KOPT-K1 (cell line): ENCODE results near the gene GRIK4.
"Not testable (repeated sequence)": the region's sequence is repeated elsewhere in the genome, so short reads cannot be mapped to it uniquely, and the experiment has no call there.

ENCODE experiments used
- H3K27ac ChIP-seq: fragments of 200-600 bp; sonication (generic); 2 replicates; pipeline ENCODE4 v1.5.1; 2016; ENCODE audit warnings: antibody characterized with exemption, mild to moderate bottlenecking, low read depth, low read length; ENCODE audit not compliant: poor library complexity, severe bottlenecking
- H3K36me3 ChIP-seq: fragments of 200-600 bp; sonication (generic); 2 replicates; pipeline ENCODE4 v1.5.1; 2017; ENCODE audit warnings: antibody characterized with exemption, mild to moderate bottlenecking, low read length, moderate library complexity; ENCODE audit not compliant: insufficient read depth
- H3K9me3 ChIP-seq: fragments of 200-600 bp; sonication (generic); 2 replicates; pipeline ENCODE4 v1.5.1; 2017; ENCODE audit warnings: antibody characterized with exemption, low read length, mild to moderate bottlenecking; ENCODE audit not compliant: insufficient read depth, poor library complexity, severe bottlenecking

Gene GRIK4

DNA sequence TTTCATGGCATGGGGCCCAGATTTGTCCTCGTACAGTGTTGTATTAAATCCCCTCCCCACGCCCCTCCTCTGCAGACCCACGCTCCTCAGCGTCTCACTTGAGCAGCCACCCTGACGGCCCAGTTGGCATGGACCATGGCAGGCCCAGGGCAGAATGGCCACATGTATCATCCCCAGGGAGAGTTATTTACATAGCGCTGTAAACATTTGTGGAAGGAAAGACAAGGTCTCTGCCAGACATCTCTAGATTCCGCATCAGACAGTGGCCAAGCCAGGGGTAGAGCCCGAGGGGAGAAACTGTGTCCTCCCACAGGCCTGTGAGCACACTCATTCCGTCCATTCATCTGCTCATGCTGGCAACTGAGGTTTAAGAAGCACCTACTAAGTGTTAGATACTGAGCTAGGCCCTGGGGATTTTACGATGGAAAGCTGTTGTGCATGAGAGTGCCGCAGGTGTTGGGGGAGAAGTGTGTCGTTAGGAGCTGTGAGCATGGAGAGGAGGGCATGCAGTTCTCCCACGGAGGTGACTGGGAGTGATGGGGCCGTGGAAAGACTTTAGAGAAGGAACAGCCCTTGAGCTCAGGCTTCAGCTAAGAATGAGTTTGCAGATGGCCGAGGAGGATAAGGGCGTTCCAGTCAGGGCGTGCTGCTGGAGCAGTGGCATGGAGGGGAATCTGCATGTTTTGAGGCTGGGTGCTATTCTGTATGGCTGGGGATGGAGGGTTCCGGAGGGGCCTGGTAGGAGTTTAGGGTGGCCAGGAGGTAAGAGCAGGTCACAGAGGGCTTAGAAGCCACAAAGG lies 94.9 kb downstream of the GRIK4 start:
- Histone ChIP-seq H3K9me3 (no peaks in the 10 kb centered on the region), H3K27ac (no peak overlapping the region), H3K36me3 (no peaks in the 10 kb centered on the region)

DNA sequence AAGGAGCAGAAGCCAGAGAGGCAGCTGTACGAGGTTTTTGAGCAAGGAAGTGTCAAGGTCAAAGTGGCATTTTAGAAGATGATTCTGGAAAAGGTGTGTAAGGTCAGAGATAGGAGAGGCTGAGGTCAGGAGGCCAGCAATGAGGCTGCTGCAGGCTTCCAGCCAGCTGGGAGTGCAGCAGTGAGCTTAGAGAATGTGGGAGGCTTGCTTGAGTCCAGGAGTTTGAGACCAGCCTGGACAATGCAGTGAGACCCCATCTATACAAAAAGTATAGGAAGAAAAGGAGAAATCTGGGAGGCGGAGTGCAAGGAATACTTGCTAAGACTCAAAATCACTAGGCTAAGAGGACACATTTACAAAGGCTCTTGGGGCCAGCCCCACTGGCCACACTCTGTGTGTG lies 96.5 kb downstream of the GRIK4 start:
- Histone ChIP-seq H3K27ac (no peak overlapping the region), H3K36me3 (no peaks in the 10 kb centered on the region), H3K9me3 (no peaks in the 10 kb centered on the region)

DNA sequence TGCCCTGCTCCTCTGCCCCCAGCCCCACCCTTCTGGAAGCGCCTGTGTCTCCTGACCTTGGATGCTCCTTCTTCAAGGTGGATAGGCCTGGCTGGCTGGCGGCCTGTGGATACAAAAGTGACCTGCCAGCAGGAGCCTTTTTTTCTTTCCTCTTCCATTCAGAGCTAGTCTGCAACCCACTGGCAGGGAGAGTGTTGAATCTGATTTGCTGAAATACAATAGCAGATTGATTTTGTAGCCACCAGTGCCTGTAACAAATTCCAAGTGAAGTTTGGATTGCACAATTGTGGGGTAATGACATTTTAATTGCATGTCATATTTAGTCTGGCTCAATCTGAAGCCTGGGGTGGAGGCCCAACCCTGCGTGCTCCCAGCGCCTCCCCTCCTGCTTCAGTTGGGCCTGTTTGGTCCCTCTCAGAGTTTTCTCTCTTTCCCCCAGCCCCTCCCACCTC lies 97.2 kb downstream of the GRIK4 start:
- no peaks in the 10 kb centered on the region for H3K36me3 ChIP-seq
- H3K27ac ChIP-seq = no peak overlapping the region
- H3K9me3 ChIP-seq = no peaks in the 10 kb centered on the region

- H3K27ac ChIP-seq = no peak overlapping the region
- H3K36me3 ChIP-seq = no peaks in the 10 kb centered on the region
- H3K9me3 ChIP-seq = no peaks in the 10 kb centered on the region
These were observed 98.6 kb downstream of the GRIK4 start for GRCh38 chr11:120610111-120610510.

DNA sequence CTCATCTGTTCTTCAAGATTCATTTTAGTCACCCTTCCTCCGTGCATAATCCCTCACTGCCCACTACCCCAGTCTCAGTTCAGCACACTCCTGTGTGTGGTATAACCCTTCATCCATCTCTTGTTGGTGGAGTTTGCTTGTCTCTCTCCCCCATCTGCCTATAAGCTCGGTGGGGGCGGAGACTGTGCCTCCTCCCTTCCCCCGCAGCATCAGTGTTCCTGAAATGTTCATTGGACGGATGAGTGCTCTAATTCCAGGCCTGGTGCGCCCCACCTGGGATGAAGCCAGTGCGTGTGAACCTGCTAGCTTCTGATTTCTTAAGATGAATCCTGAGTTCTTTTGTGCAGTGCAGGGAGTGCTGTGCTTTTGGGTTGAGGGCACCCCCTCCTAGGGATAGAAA lies 100.0 kb downstream of the GRIK4 start:
- H3K27ac ChIP-seq = no peak overlapping the region

DNA sequence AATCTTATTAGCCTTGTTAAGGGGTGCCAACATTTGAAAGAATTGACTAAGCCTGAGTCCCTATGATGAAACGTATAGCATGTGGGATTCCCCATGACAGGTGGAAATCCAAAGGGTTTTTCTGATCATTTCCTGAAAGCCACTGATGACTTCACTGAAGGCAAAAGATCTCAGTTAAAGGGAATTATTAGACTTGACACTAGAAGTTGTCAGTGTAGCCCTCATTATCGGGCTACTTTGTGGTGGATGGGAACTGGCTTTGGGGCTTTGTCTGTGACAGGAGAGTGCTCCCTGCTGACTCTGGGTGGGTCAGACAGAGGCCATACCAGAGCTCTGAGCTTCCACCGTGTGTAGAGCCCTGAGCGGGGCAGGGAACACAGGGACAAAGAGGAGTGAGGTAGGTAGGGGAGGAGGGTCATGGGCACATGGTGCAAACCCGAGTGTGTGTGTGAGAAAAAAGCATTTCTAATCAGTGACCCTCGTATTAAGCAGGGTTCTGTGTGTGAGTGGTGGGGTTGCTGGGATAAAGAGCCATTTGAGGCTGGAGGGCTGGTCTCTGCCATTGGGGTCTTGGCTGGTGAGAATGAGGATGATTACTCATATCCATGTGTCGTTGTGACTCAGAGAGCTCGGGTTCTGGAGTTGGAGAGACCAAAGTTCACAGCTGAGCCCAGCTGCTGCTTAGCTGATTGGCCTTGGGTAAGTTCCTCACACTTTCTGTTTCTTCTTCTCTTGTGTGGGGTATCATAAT lies 101.1 kb downstream of the GRIK4 start:
- Histone ChIP-seq H3K36me3 (no peaks in the 10 kb centered on the region), H3K27ac (no peak overlapping the region), H3K9me3 (peaks cover 3% of the 10 kb centered on the region)

More for the DNA sequence above, 100.0 kb downstream of the GRIK4 start:
- Histone ChIP-seq H3K36me3 (no peaks in the 10 kb centered on the region), H3K9me3 (no peaks in the 10 kb centered on the region)

- H3K9me3 ChIP-seq = peaks cover 11% of the 10 kb centered on the region
- no peaks in the 10 kb centered on the region for H3K36me3 ChIP-seq
- H3K27ac ChIP-seq = no peak overlapping the region
These were observed 102.0 kb downstream of the GRIK4 start for GRCh38 chr11:120613264-120614226.

GRCh38 chr11:120615391-120615790 lies 103.8 kb downstream of the GRIK4 start:
- peaks cover 21% of the 10 kb centered on the region for H3K9me3 ChIP-seq
- no peaks in the 10 kb centered on the region for H3K36me3 ChIP-seq
- no peak overlapping the region for H3K27ac ChIP-seq

- Histone ChIP-seq H3K36me3 (no peaks in the 10 kb centered on the region), H3K9me3 (peaks cover 21% of the 10 kb centered on the region), H3K27ac (no peak overlapping the region)
These were observed 106.9 kb downstream of the GRIK4 start for GRCh38 chr11:120618399-120618798.

DNA sequence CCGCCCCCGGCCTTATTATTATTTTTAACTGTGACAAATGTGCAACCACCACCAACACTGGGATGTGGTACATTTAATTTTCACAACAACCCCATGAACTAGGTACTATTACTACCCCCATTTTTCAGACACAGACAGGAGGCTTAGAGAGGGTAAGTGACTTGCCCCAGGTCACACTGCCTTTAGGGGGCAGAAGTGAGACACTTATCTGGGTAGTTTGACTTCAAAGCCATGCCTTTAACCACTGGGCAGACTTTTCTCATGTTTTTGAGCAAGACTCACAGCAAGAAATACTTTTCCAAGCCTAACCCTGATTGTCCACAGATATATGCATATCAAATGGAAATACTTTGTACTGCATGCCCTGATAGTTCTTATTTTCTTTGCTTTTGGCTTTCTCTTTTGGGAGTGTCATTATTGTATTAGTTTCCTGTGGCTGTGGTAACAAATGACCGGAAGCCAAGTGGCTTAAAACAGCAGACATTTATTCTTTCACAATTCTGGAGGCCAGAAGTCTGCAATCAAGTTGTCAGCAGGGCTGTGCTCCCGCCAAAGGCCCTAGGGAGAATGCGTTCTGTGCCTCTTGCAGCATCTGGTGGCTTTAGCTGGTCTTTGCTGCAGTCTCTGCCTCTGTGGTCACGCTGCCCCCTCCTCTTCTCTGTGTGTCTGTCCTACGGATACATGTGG lies 110.8 kb downstream of the GRIK4 start:
- Histone ChIP-seq H3K9me3 (peaks cover 21% of the 10 kb centered on the region), H3K36me3 (no peaks in the 10 kb centered on the region), H3K27ac (no peak overlapping the region)

DNA sequence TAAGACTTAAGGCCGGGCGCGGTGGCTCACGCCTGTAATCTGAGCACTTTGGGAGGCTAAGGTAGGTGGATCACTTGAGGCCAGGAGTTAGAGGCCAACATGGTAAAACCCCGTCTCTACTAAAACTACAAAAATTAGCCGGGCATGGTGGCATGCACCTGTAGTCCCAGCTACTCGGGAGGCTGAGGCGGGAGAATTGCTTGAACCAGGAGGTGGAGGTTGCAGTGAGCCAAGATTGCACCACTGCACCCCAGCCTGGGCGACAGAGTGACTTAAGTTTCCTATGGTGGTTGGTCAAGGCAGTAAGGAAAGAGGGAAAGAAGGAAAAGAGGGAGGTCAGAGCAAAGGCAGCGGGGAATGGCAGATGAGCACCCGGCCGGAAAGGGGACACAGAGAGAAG lies 113.4 kb downstream of the GRIK4 start:
- not testable (repeated sequence) for H3K9me3 ChIP-seq, H3K36me3 ChIP-seq, H3K27ac ChIP-seq

- H3K36me3 ChIP-seq = no peaks in the 10 kb centered on the region
- no peak overlapping the region for H3K27ac ChIP-seq
- H3K9me3 ChIP-seq = no peaks in the 10 kb centered on the region
These were observed 114.0 kb downstream of the GRIK4 start for GRCh38 chr11:120625565-120625964.

DNA sequence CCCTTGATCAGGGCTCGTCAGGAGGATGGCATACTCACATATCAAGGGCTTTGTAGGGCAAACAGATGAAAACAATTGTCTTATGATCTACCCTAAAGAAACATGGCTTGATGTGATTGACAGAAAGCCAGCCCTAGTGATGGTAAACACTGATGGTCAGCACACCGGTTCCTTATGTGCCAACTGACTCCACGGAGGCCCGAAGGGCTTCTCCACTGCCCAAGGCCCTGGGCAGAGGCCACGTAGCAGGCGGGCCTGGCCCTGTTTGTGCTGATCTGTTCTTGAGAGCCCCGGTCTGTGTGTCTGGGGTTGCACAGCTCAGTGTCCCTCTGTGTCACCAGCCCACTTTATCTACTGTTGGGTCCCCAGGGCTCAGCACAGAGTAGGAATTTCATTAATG lies 115.2 kb downstream of the GRIK4 start:
- Histone ChIP-seq H3K9me3 (no peaks in the 10 kb centered on the region), H3K36me3 (no peaks in the 10 kb centered on the region), H3K27ac (no peak overlapping the region)

- Histone ChIP-seq H3K36me3 (no peaks in the 10 kb centered on the region), H3K27ac (no peak overlapping the region), H3K9me3 (no peaks in the 10 kb centered on the region)
These were observed 116.0 kb downstream of the GRIK4 start for GRCh38 chr11:120627327-120628163.
